Ishikawa (cell line): ENCODE data around the gene FASLG.

Experiments
- CEBPB ChIP-seq: IDR thresholded peaks from 2 replicates; pipeline ENCODE4 v1.6.1; 2012
- EGR1 ChIP-seq: IDR thresholded peaks from 2 replicates; pipeline ENCODE4 v1.6.1; 2012
- FOXM1 ChIP-seq: IDR thresholded peaks from 2 replicates; pipeline ENCODE4 v1.6.1; 2012; ENCODE audit warnings: low read depth, borderline replicate concordance
- RAD21 ChIP-seq: IDR thresholded peaks from 2 replicates; pipeline ENCODE4 v1.6.1; 2012; ENCODE audit warnings: low read depth
- TEAD4 ChIP-seq: IDR thresholded peaks from 2 replicates; pipeline ENCODE4 v1.6.1; 2012
- TF ChIP-seq, protein P1 (sequence below): IDR thresholded peaks from 2 replicates; pipeline ENCODE4 v1.6.1; 2012

DNA sequence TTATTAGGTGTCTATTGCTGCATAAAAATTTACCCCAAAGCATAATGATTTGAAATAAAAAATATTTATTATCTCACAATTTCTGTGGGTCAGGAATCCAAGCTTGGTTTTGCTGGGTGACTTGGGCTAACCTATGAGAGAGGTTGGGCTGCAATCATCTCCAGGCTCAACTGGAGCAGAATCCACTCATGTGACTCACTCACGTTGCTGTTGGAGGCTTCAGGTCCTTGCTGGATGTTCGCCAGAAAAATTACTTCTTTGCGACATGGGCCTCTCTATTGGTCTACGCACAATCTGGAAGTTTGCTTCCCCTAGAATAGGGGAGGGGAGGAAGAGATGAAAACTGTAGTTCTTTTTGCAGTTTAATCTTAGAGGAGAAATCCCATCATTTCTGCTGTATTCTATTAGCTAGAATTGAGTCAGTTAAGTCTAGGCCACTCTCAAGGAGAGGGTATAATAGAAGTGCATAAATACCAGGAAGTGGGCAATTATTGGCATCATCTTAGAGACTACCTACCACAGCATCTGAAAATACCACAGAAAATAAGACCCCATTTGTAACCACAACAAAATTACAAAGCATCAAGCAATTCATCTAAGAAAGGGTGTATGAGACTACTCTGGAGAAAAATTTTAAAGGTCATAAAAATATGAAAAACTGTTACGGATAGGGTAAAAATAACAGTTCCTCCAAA lies 5.7 kb upstream of the FASLG start:
- TF ChIP-seq TEAD4 (no peak), RAD21 (no peak), EGR1 (no peak), CEBPB (no peak), FOXM1 (no peak)
- TF ChIP-seq, protein P1, sequence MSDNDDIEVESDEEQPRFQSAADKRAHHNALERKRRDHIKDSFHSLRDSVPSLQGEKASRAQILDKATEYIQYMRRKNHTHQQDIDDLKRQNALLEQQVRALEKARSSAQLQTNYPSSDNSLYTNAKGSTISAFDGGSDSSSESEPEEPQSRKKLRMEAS: no peak
